ENCODE measurements around the gene THPO. TPM values are rescaled to one million over a fixed set of nuclear protein-coding genes. Genes with fewer than 3 reads are reported as not detected.

THPO gene
- total and polyA plus RNA-seq, 4 donors: 0.17 to 0.31 (median 0.20) TPM

DNA sequence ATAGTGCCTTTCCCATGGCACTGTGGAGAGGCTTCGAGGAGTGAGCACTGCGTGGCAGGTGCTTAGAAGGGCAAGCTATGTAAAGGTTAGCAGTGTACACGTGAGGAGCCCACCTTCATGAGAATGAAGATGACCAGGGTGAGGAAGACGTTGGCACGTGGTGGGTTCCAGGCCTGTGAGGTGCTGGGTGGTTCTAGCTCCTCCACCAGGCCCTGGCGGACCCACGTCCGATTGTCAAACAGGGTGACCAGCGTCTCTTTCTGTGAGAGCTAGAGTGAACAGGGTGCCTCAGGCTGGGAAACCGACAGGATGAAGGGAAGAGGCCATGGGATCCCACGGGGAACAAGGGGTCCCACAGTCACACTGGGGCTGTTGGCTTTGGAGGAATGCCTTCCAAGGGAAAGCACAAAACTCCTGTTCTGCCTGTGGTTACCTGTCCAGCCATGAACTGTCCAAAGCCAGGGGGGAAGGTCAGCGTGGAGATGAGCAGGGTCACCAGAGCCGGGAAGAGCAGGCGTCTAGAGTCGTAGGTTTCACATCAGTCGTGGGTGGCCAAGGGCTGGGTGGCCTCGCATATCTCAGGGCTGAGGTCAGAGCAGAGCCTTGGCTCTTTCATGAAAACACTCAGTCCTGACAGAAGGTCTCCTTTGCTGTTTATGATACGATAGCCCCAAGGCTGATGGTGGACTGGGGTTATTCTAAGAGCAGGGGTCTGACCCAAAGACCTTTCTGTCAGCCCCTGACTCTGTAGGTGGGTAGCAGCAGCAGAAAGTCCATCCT is 22.6 kb downstream of the THPO start:
- Histone ChIP-seq H3K36me3 (ENCODE audit: control insufficient read depth in 4 of 4, insufficient read depth in 4 of 4, low read length in 4 of 4) (peaks cover 0 to 13% (median 6%) of the 10 kb centered on the region in 4 donors), H3K4me3 (no peak overlapping the region), H3K27me3 (ENCODE audit: control insufficient read depth in 3 of 3, insufficient read depth in 3 of 3, low read length in 2 of 3) (no peaks in the 10 kb centered on the region), H3K9ac (ENCODE audit: insufficient read depth in 1 of 2, low read length in 2 of 2) (no peak overlapping the region), H3K27ac (ENCODE audit: low read depth in 1 of 2, low read length in 1 of 2) (no peak overlapping the region), H3K4me1 (ENCODE audit: control insufficient read depth in 5 of 5, insufficient read depth in 5 of 5, low read length in 5 of 5) (peaks cover 0 to 21% (median 3%) of the 10 kb centered on the region in 5 donors), H3K9me3 (ENCODE audit: control insufficient read depth in 4 of 4, insufficient read depth in 3 of 4, low read length in 3 of 4) (no peaks in the 10 kb centered on the region)
- no peak for DNase-seq
- WGBS, 2 donors: 89 to 95% methylated on average over 18 of the region's 18 CpGs
- no peak for ATAC-seq (ENCODE audit: insufficient read depth, low FRiP score)
- TF ChIP-seq, protein P1, sequence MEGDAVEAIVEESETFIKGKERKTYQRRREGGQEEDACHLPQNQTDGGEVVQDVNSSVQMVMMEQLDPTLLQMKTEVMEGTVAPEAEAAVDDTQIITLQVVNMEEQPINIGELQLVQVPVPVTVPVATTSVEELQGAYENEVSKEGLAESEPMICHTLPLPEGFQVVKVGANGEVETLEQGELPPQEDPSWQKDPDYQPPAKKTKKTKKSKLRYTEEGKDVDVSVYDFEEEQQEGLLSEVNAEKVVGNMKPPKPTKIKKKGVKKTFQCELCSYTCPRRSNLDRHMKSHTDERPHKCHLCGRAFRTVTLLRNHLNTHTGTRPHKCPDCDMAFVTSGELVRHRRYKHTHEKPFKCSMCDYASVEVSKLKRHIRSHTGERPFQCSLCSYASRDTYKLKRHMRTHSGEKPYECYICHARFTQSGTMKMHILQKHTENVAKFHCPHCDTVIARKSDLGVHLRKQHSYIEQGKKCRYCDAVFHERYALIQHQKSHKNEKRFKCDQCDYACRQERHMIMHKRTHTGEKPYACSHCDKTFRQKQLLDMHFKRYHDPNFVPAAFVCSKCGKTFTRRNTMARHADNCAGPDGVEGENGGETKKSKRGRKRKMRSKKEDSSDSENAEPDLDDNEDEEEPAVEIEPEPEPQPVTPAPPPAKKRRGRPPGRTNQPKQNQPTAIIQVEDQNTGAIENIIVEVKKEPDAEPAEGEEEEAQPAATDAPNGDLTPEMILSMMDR (IDR thresholded peaks at IDR 0.05; ENCODE audit: control extremely low read depth, extremely low read depth): no peak

DNA sequence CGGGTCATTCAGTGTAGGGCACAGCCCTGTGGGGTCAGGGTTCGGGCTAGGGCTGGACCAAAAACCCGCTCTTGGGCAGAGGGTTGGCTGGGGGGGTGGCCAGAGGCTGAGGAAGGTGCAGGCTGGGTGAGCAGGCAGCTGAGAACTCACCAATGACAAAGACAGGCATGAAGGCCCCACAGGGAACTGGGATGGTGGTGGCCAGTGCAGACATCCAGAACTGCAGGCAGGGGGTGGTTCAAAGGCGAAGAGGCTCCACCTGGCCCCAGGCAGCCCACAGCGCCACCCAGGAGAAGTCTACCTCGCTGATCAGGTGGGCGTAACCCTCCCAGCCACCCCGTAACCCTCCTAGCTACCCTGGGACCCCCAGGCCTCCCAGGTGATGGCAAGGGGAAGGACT is 23.3 kb downstream of the THPO start:
- 81 to 83% methylated on average over 8 of the region's 8 CpGs for WGBS, 2 donors
- no peak for DNase-seq

DNA sequence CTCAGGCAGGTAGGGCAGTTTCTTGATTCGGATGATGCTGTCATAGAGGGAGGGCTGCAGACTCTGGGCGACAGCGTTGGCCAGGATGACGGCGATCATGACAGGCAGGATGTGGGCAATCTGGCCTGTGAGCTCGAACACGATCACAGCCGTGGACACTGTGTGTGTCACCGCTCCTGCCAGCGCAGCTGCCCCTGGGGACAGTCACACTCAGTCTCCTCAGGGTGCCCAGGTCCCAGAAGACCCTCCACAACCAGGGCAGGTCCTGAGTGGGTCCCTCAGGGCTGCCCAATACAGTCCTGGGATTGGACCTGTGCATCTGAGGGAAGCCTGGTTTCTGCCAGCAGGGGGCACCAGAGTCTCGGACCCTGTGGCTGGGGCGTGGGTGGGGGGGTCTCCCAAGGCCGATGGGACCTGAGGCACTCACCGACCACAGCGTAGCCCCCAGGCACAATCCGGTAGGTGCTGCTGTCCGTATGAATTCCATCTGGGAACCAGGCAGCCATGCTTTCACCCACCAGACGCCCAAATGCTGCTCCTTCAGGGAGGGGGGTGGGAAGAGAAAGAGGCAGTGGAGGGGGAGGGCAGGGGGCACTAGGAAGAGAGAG is 23.8 kb downstream of the THPO start:
- TF ChIP-seq, protein P1 (IDR thresholded peaks at IDR 0.05; ENCODE audit: control extremely low read depth, extremely low read depth): peak; percentile 39
- no peaks in the 10 kb centered on the region for H3K27me3 ChIP-seq (ENCODE audit: control insufficient read depth in 3 of 3, insufficient read depth in 3 of 3, low read length in 2 of 3)
- no peaks in the 10 kb centered on the region for H3K9me3 ChIP-seq (ENCODE audit: control insufficient read depth in 4 of 4, insufficient read depth in 3 of 4, low read length in 3 of 4)
- DNase-seq (no peak), ATAC-seq (ENCODE audit: insufficient read depth, low FRiP score) (no peak)
- peaks cover 0 to 15% (median 2%) of the 10 kb centered on the region in 5 donors for H3K4me1 ChIP-seq (ENCODE audit: control insufficient read depth in 5 of 5, insufficient read depth in 5 of 5, low read length in 5 of 5)
- no peak overlapping the region for H3K4me3 ChIP-seq
- H3K36me3 ChIP-seq (ENCODE audit: control insufficient read depth in 4 of 4, insufficient read depth in 4 of 4, low read length in 4 of 4): peaks cover 0 to 13% (median 7%) of the 10 kb centered on the region in 4 donors
- WGBS, 2 donors: 50 to 52% methylated on average over 18 of the region's 18 CpGs
- H3K9ac ChIP-seq (ENCODE audit: insufficient read depth in 1 of 2, low read length in 2 of 2): no peak overlapping the region
- H3K27ac ChIP-seq (ENCODE audit: low read depth in 1 of 2, low read length in 1 of 2): no peak overlapping the region

More for the DNA sequence above, 23.3 kb downstream of the THPO start:
- ATAC-seq (ENCODE audit: insufficient read depth, low FRiP score): no peak
- H3K27me3 ChIP-seq (ENCODE audit: control insufficient read depth in 3 of 3, insufficient read depth in 3 of 3, low read length in 2 of 3): no peaks in the 10 kb centered on the region
- H3K36me3 ChIP-seq (ENCODE audit: control insufficient read depth in 4 of 4, insufficient read depth in 4 of 4, low read length in 4 of 4): peaks cover 0 to 13% (median 7%) of the 10 kb centered on the region in 4 donors
- no peak overlapping the region for H3K4me3 ChIP-seq
- H3K9me3 ChIP-seq (ENCODE audit: control insufficient read depth in 4 of 4, insufficient read depth in 3 of 4, low read length in 3 of 4): no peaks in the 10 kb centered on the region
- H3K9ac ChIP-seq (ENCODE audit: insufficient read depth in 1 of 2, low read length in 2 of 2): no peak overlapping the region
- H3K27ac ChIP-seq (ENCODE audit: low read depth in 1 of 2, low read length in 1 of 2): no peak overlapping the region
- TF ChIP-seq, protein P1 (IDR thresholded peaks at IDR 0.05; ENCODE audit: control extremely low read depth, extremely low read depth): no peak
- H3K4me1 ChIP-seq (ENCODE audit: control insufficient read depth in 5 of 5, insufficient read depth in 5 of 5, low read length in 5 of 5): peaks cover 0 to 15% (median 2%) of the 10 kb centered on the region in 5 donors
